Measurements from ENCODE around the gene SMIM20.

The SMIM20 gene

DNA sequence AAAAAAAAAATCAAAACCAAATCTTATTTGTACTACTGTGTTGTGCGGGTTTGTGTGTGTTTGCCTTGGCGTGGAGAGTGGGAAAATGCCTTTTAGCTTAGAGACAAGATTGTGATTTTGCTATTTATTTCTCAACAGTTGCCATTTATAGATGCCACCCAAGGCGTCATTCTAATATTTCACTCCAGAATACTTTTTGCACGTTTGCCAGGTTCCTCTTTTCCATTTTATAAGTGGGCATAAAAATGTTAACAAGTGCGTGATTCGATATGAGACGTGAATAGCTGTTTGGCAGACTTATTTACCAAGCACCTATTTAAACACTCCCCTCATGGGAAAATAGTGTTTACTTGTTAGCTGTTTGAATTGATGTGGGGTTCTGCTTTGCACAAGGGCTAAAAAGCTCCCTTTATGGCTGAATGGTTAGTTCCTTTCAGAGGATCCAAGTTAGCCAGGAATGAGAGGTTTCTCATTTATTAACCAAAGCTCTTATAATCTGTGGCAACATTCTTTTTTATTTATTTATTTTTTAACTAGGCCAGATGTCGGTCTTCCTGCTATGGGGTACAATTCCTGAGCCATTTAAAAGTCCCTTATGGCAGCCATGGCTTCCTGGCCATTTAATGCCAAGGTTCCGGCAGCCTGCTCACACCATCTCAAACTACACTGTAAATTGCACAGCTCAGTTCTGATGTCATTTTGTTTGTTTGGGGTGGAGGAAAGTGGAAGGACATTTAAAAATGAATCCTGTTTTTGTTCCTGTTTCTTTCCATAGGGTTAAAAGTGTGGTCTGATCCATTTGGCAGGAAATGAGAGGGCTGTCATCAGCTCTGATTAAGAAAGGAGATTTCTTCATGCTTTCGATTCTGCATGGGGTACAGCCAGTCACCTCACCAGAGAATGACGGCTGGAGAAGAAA, 14.6 kb downstream of the SMIM20 start:
- peak; percentile 91 for DNase-seq

DNA sequence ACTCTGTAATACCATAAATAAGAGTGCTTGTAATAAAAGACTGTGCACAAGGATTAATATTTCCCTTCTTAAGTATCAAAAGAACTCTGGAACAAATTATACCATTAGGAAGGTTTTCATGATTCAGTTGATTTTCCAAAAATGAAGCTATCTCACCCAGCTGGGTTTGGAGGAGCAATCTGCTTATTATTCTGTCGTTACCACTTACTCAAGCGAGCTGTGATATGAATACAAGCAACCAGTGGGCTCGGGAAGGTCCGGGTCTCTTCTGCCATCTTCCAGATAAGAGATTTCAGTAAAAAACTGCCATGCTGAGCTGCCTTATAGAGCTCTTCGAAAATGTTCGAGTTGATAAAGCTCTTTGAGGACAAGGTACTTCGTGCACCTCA, 15.3 kb downstream of the SMIM20 start:
- DNase-seq = no peak

DNA sequence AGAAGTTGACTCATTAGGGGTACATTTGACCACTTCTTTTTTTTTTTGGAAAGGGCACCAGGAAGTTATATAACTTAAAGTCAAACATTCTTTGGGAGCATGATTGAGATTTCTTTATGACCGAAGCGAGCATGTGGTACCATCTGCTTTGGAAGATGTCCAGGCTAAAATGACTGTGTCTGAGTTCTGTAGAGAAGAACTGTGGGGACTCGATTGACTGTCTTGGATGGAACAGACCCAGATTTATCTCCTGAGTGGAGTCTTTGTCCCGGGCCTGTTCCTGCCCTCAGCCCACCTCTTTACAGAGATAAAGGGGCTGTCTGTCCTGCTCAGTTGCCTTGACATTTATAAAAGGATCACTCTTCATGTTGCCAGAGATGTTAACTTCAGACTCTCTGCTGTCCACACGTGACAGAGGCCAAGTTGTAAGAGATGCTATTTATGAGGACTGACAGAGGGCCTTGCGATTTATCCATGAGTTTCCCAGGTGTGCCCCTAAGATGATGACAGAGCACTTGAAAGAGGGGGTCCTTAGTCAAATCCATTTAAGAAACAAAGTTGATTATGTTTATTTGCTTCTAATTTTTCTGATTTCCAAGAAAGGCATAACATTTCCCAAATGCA, 16.8 kb downstream of the SMIM20 start:
- DNase-seq = peak; percentile 36

DNA sequence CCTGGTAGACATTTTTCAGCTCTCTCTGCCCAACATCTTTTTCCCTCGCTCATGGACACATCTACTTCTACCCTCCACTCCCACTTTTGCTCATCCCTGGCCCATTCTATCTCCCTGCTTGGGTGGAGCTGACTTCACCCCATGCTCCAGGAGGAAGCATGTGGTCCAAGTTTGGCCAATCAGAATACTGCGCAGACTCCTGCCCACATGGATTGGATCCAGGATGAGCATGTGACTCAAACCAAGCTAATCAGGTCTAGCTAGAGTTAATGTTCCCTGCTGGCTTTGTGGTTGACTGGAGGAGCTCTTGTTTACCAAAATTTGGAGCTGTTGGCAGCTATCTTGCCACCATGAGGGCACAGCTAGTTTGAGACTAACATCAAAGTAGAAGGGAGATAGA, 22.7 kb downstream of the SMIM20 start:
- no peak for DNase-seq

DNA sequence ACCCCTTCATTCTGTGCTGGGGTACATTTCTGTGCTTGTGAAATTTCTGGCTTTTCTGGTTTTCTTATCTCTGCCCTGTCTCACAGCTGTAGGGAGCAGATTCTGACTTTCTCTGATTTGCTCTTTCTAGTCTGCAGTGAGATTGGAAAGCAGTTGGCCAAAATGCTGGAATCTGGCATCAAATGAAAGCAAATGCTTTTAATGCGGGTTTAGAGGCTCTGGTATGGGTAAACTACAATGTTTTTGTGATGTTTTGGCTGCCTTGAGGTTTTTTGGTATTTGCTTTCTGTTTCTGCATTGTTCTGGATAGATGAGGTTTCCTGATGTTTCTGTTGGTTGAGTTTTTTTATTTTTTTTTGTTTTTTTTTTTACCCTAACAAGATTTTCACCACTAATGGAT, 23.8 kb downstream of the SMIM20 start:
- no peak for DNase-seq

DNA sequence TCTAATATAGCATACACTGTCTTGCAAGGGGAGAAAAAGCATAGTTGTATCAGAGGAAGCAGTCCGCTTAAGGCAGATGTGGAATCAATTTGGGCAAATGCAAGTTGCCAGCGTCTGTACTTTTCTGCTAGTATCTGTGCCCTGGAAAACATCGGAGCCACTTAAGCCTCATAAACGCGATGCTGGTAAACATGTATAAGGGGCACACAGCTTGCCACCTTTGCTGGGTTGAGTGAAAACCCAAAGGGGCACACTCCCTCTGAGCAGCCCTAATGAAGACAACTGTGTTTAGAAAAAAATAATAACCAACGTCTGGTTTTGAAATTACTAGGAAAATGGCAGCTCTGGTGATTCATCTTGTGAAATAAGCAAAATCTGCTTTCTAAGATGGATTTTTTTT, 24.3 kb downstream of the SMIM20 start:
- no peak for DNase-seq

DNA sequence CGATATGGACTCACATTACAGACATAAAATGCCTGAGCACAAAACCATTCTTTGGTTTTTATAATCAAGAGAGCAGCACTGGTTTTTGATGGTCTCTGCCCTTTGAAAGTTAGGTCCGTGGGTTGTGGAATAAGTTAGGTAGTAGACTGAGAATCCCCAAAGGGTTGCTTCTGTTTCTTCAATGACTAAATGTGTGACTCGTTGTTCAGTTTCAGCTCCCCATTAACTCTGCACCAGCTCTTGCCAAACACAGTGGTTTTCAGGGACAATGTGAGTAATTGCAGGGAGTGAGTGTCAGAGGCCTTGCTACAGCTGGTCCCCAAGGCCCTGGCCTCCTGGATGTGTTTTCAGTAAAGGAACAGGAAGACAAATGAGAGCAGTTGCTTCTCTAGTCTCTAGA, 24.8 kb downstream of the SMIM20 start:
- DNase-seq = peak; percentile 85

DNA sequence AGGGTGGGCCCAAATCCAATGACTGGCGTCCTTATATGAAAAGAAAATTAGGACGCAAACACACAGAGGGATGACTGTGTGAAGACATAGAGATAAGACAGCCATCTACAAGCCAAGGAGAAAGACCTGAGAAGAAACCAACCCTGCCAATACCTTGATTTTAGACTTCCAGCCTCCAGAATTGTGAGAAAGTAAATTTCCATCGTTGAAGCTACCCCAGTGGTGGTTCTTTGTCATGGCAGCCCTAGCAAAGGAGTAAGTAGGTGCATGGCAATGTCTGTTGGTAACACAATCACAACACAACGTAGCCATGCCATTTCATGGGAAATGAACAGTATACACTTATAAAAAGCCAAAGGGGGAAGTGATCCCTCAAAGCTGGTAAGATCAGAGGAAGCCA, 25.3 kb downstream of the SMIM20 start:
- DNase-seq = no peak

DNA sequence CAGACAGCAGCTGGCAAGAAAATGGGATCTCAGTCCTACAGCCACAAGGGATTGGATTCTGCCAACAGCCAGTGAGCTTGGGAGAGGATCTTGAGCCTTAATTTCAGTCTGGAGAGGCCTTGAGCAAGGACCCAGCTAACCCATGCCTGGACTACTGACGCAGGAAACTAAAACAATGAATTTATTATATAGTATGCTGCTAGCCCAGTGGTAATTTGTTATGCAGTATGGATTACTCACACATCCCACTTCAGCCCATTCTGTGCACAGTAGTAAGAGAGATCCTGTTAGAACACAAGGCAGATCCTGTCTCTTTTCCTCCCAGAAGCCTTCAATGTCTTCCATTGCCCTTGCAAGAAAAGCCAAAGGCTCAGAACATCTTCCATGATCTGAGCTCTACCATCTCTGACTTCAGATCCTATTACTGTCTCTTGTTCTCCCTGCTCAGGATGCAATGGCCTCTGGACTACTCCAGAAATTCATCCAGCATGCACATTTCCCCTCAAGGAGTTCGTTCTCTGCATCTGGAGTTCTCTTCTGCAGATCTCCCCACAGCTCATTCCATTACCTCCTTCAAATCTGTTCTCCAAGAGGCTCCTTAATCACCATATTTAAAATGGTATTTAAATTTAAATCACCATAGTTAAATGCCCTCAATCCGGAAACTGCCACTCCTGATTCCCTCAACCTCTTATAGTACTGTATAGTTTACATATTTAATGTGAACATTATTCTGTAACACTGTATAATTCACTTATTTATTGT, 27.6 kb downstream of the SMIM20 start:
- no peak for DNase-seq

DNA sequence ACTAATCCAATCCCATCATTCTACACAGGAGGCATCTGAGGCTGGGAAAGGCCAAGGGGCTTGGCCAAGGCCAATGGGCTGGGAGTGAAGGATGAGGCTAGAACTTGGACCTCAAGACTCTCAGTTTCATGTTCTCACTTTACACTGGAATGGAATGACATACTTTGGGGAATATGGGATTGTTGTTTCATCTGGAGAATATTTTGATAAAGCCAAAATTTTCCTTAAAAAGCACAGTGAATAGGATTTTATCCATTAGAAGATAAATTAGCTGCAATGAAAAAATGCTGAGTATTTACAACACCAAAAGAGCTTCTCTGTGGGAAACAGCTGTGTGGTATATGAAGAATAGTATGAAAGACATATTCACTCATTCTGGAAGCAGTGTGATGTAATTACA, 29.3 kb downstream of the SMIM20 start:
- DNase-seq = no peak

DNA sequence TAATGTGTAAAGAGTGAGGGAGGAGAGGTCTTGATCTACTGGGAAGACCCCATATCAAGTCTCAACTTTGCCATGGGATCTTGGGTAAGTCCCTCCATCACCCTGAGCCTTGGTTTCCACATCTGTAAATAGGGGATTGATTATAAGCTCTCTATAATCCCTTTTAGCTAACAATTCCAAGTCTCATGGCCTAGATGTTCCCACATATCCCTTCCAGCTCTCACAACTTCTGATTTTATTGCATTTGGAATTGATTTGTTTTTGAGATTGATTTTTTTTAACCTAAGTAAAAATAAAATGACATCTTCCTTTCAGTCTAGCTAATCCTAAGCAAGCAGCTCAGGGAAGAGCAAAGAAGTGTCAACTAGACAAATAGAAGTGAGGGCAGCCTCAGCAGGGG, 29.8 kb downstream of the SMIM20 start:
- DNase-seq = no peak

DNA sequence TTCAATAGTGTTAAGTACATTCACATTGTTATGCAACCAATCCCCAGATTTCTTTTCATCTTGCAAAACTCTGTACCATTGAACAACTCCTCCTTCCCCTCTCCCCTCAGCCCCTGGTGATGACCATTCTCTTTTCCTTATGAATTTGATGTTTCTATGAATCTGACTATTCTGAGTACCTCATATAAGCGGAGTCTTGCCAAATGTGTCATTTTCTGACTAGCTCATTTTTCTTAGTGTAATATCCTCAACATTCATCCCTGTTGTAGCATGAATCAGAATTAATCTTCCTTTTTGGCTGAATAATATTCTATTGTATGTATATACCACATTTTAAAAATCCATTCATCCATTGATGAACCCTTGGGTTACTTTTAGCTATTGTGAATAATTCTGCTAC, 34.0 kb downstream of the SMIM20 start:
- no peak for DNase-seq

DNA sequence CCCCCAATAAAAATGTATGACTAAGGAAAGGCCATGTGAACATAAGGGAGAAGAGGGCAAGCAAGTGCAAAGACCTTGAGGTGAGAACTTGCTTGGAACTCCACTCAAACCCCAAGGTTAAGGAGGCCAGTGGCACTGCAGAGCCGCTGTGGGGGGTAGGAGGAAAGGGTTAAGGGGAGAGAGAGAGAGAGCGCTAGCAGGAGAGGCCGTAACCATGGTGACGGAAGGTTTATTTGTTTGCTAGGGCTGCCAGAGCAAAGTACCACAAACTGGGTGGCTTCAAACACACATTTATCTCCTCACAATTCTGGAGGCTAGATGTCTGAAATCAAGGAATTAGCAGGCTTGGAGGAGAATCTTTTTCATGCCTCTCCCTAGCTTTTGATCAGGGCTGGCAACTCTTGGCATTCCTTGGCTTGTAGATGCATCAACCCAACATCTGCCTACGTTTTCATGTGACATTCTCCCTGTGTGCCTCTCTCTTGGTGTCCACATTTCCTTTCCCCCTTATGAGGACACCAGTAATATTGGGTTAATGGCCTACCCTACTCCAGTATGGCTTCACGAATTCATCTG, 35.2 kb downstream of the SMIM20 start:
- DNase-seq = no peak

DNA sequence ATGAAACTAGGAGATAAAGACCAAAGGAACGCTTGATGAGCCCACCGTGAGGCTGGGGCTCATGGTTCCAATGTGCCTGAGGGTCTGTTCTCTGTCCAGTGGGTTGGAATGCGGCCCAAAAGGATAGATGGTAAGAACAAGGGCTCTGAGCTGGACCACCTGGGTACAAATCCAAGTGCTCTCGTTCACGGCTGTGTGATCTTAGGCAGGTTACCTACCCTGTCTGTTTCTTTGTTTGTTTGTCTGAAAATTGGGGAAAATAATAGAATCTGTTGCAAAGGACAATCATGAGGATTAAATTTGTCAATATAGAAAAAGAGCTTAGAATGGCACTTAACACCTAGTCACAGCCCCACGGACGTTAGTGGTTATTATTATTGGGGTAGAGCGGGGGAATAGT, 36.0 kb downstream of the SMIM20 start:
- no peak for DNase-seq

DNA sequence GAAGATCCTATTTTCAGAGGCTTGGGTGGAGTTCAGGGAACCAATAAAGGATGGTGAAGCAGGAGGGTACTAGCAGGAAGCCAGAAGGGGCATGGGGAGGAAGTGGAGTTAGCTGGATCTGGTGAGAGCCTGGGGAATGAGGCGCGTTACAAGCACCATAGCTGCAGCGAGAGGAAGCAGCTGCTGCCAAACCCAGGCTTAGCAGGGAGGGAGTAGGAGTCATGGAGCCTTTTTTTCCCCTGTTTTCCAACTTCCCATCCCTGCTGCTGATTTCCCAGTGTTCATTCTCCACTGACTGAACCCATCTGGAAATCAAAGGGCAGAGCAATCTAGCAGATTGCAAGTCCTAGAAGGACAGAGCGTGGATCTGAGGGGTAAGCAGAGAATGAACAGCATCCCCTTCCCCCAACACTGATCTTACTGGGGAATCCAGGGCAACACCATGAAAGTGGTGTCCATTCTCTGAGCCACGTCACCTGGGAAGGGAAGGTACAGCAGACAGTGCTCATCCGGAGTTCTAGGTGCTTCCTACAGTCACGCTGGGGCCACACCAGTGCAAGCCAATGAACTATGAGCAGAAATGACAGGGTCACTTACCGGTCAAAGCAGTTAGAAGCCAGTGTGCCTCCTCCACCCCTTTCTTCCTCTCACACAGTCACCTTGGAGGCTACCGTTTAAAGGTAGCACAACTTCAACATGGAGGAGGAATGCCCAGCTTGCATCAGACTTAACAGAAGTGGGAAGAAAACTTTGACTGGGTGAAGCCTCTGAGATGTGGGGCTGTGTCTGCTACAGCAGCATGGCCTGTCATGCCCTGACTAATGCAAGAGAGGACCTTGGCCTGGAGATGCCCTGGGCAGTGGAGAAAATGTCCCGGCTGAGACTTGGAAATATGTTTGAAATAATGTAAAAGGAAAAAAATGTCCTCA, 36.7 kb downstream of the SMIM20 start:
- DNase-seq = no peak

DNA sequence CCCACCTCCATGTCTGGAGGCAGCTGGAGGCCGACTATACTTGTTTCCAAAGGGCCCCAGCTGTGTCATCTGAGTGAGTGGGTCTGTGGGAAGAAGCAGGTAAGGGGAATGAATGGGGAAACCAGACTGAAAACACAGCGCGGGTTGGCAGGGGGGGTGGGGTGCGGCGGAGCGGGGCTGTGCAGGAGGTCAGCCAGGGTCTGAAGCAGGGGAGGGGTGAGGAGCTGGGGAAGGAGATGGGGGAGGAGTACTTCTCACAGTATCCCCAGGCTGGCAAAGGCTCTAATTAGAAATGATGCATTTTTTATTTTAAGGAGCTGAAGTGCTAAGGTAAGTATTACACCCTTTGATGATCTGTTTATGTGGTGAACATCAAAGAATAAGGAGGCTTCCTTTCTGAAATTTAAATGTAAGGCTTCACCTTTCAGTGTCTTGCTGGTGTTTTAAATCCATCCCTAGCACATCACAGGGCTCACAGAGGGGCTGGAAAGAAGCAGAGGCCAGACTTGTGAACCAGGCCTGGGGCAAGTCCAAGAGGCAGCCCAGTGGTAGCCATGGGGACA, 37.5 kb downstream of the SMIM20 start:
- DNase-seq = no peak

DNA sequence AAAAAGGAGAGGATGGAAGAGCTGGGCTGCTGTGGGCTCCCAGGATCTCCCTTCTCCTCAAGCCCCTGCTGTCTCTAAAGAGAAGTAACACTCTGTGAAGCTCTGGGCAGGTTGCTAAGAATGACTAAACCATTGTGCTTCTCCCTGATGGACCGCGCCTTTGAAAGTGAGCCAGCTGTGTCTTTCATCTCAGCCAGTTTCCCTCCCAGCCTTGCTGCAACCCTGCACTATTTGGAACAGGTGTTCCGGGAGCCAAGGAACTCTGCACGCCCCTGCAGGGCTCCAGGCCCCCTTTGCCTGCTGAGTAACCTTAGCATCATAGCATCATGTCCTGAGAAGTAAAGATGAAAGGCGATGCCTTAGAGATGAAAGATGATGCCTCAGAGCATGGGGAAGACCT, 39.7 kb downstream of the SMIM20 start:
- no peak for DNase-seq

DNA sequence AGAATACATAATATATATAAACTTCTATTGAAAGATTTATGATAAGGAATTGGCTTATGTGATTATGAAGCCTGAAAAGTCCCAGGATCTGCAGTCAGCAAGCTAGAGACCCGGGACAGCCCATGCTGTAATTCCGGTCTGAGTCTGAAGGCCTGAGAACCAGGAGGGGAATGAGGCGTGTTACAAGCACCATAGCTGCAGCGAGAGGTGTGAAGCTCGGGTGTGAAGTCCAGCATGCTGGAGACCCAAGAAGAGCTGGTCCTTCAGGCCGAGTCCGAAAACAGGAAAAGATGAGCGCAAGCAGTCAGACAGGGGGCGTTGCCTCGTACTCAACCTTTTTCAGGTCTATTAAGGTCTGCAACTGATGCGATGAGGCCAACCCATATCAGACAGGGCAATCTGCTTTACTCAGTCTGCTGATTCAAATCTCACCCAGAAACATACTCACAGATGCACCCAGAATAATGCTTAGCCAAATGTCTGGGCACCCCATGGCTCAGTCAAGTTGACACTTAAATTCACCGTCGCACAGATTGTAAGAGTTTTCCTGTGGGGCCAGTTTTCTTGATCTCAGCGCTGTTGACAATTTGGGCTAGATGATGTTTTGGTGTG, 40.4 kb downstream of the SMIM20 start:
- no peak for DNase-seq

DNA sequence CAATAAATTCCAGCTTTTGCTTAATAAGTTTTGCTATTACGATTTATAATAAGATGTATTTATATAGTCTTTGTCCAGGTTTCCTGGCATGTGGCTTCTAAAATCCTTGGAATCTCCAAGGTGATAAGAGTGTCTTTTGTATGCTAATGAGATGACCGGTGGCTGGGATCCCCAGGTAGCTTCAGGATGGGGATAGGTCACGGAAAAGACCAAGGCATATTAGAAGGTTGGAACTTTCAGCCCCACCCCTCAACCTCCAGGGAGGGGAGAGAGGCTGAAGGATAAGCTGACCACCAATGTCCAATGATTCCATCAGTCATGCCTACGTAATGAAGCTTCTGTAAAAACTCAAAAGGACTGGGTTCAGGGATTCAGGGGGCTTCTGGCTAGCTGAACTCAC, 41.7 kb downstream of the SMIM20 start:
- DNase-seq = no peak

DNA sequence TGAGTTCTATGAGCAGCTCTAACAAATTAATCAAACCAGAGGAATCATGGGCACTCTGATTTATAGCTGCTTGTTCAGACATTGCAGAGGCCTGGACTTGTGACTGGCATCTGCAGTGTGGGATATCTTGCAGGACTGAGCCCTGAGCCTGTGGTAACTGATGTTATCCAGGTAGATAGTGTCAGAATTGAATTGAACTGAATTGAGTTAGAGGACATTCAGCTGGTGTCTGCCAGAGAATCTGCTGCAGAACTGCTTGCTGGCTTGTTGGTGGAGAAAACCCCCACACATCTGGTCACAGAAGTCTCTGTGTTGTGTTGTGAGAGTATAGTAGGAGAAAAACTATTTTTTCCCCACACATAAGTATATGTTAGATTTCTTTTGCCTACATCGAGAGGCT, 42.2 kb downstream of the SMIM20 start:
- no peak for DNase-seq

DNA sequence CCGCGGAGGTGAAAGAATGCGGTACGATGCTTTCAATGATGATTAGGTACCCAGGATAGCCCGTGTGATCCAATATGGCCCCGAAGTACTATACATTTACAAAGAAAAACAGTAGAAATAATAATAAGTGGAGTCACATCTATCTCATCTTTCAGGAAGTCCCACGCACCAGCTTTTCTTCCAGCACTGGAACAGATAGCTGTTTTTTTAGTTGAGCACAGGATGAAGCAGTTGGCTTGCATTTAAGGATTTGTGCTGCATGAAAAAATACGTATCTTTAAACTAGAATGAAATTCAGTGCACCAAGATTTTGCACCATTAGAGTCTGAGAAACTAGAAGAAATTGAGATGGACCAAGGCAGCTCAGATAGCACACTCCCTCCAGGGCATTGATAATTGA, 44.1 kb downstream of the SMIM20 start:
- no peak for DNase-seq

DNA sequence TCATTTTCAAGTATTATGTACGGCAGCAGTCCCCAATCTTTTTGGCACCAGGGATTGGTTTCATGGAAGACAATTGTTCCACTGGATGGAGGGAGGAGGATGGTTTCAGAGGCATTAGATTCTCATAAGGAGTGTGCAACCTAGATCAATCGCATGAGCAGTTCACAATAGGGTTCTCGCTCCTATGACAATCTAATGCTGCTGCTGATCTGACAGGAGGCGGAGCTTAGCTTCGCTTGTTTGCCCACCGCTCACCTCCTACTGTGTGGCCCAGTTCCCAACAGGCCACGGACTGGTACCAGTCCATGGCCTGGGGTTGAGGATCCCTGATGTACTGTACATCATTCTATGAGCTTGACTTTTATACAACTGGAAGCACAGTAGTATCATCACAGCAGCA, 48.4 kb downstream of the SMIM20 start:
- DNase-seq = no peak

Measured in suppressor macrophage treated with lipopolysaccharide for 4 hours (primary cell).